ENCODE data around the gene GAN. TPM values are rescaled to one million over a fixed set of nuclear protein-coding genes. Genes with fewer than 3 reads are reported as not detected.
"Not testable (repeated sequence)": the region's sequence is repeated elsewhere in the genome, so short reads cannot be mapped to it uniquely, and the experiment has no call there.

GAN gene
- total RNA-seq, 1 donor: 6.2 TPM

DNA sequence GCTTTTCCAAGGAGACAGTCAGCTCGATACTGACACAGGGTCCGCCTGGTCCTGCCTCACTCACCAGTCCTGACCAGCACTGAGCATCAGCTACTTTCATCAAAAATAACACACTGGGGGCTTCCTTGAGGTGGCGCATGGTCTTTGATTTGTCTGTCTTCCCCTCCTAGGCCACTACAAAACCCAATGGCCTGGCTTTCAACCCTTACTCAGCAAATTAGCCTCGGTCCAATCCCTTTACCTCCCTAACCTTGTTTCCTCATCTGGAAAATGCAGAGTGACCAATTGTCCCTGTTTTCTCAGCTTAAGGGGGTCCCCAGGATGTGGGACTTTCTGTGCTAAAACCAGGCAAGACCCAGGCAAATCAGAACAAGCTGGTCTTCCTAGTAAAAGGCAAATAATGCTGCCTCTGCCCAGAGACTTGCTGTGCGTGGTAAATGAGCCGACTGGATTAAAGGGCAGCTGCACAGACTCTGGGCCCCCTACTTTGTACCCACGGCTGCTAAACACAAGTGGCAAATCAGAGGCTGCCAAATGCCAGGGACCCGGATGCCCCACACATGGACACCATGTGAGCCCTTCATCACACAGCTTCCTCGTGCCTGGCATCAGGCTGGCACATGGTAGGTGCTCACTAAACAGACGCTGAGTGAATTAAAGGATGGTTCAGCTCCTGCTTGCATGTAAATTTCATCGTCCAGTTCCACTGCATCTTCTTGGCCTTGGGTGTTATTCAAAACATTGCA is 98.7 kb downstream of the GAN start:
- TF ChIP-seq, protein P1, sequence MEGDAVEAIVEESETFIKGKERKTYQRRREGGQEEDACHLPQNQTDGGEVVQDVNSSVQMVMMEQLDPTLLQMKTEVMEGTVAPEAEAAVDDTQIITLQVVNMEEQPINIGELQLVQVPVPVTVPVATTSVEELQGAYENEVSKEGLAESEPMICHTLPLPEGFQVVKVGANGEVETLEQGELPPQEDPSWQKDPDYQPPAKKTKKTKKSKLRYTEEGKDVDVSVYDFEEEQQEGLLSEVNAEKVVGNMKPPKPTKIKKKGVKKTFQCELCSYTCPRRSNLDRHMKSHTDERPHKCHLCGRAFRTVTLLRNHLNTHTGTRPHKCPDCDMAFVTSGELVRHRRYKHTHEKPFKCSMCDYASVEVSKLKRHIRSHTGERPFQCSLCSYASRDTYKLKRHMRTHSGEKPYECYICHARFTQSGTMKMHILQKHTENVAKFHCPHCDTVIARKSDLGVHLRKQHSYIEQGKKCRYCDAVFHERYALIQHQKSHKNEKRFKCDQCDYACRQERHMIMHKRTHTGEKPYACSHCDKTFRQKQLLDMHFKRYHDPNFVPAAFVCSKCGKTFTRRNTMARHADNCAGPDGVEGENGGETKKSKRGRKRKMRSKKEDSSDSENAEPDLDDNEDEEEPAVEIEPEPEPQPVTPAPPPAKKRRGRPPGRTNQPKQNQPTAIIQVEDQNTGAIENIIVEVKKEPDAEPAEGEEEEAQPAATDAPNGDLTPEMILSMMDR (IDR thresholded peaks at IDR 0.05; ENCODE audit: insufficient read depth, low read length): no peak
- H3K4me3 ChIP-seq (ENCODE audit: low read depth, low read length): no peak overlapping the region
- no peak for DNase-seq (ENCODE audit: low read depth)

DNA sequence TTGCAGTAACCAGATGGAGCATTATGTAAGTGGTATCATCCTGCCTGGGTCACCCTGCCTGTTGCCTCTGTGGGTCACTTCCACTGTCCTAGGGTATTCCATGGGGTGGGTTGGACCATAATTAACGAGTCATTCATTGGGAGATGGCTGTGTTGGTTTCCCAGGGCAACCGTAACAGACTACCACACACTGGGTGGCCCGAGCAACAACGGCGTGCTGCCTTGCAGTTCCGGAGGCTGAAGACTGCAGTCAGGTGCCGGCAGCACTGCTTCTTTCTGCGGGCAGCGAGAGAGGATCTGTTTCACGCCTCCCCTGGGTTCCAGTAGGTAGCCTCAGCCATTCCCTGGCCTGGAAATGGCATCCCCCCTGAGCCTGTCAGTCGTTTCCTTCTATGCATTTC is 101.0 kb downstream of the GAN start:
- TF ChIP-seq, protein P1 (IDR thresholded peaks at IDR 0.05; ENCODE audit: insufficient read depth, low read length): no peak
- no peak for DNase-seq (ENCODE audit: low read depth)
- no peak overlapping the region for H3K4me3 ChIP-seq (ENCODE audit: low read depth, low read length)

DNA sequence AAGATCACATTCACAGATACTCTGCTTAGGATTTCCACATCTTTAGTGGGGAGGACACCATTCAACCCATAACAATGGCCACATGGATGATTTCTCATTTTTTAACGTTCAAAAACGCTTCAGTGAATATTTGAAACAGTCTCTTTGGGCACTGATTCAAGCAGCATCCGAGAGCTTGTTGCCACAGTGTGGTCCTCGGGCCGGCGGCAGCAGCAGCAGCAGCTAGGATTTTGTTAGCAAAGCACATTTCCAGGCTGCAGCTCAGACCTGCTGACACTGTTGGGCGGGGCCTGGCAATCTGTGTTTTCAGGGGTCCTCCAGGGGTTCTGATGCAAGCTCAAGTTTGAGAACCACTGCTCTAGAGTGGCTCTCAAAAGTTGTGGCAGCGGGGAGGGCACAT is 102.0 kb downstream of the GAN start:
- TF ChIP-seq, protein P1 (IDR thresholded peaks at IDR 0.05; ENCODE audit: insufficient read depth, low read length): no peak

DNA sequence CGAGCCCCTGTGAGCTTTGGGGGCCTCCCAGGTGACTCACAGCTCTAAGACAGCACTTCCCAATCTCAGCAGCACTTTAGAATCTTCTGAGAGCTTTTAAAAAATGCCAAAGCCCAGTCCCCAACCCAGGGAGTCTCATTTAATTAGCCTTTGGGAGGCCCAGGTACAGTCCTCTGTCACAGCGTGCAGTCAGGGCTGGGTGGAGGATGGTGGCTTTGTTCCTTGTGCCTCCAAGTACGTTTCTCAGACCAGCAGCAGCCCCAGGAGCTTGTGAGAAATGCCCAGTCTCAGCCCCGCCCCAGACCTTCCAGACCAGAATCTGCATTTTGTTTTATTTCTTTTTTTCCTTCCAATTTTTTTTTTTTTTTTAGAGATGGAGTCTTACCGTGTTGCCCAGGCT is 102.4 kb downstream of the GAN start:
- DNase-seq (ENCODE audit: low read depth): no peak
- H3K4me3 ChIP-seq (ENCODE audit: low read depth, low read length): no peak overlapping the region
- TF ChIP-seq, protein P1 (IDR thresholded peaks at IDR 0.05; ENCODE audit: insufficient read depth, low read length): no peak

More for the DNA sequence above, 102.0 kb downstream of the GAN start:
- no peak overlapping the region for H3K4me3 ChIP-seq (ENCODE audit: low read depth, low read length)
- DNase-seq (ENCODE audit: low read depth): no peak

DNA sequence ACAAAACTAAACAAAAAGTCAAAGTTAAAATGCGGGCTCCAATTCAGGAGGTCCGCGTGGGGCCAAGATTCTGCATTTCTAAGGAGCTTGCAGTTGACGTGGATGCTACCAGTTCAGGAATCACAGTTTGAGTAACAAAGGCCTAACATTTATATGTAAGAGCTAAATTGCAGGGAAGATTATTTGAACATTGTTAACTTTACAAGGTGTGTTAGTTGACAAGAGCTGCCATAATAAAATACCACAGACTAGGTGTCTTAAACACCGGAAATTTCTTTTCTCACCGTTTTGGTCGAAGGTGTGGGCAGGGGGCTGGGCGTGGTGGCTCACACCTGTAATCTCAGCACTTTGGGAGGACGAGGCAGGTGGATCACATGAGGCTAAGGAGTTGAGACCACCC is 105.0 kb downstream of the GAN start:
- no peak overlapping the region for H3K4me3 ChIP-seq (ENCODE audit: low read depth, low read length)
- no peak for DNase-seq (ENCODE audit: low read depth)
- TF ChIP-seq, protein P1 (IDR thresholded peaks at IDR 0.05; ENCODE audit: insufficient read depth, low read length): no peak

DNA sequence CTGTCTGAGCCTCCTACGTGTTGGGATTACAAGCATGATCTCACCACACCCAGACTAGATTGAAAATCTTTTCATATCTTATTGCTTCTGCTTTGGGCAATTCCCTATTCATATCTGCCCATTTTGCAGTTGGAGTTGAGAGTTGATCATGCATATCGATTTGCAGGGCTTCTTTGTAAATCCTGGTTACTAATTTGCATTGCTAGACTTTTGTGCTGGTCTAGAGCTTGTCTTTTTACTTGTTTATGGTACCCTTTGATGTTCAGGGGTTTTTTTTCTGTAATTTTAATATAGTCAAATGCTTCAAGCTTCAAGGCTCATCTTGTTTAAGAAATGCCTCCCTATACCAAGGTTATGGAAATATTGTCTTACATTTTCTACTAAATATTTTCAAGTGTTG is 106.4 kb downstream of the GAN start:
- no peak overlapping the region for H3K4me3 ChIP-seq (ENCODE audit: low read depth, low read length)
- DNase-seq (ENCODE audit: low read depth): no peak
- TF ChIP-seq, protein P1 (IDR thresholded peaks at IDR 0.05; ENCODE audit: insufficient read depth, low read length): no peak

DNA sequence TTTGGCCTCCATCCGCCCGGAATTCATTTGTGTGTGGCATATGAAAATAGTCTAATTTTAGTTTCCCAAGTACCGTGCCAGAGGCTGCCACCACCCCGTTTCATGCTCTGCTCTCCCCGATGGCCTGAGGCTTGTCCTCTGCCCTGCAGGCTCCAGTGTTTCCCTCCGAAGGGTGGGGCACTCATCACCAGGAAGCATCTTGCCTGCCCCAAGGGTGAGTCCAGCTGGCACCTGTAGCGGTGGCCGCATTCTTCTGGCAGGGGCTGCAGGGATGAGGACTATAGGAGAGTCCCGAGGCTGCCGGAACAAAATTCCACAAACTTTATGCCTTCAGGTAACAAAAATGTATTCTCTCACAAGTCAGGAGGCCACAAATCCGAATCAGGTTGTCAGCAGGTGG is 106.8 kb downstream of the GAN start:
- TF ChIP-seq, protein P1 (IDR thresholded peaks at IDR 0.05; ENCODE audit: insufficient read depth, low read length): no peak
- no peak for DNase-seq (ENCODE audit: low read depth)
- H3K4me3 ChIP-seq (ENCODE audit: low read depth, low read length): no peak overlapping the region

DNA sequence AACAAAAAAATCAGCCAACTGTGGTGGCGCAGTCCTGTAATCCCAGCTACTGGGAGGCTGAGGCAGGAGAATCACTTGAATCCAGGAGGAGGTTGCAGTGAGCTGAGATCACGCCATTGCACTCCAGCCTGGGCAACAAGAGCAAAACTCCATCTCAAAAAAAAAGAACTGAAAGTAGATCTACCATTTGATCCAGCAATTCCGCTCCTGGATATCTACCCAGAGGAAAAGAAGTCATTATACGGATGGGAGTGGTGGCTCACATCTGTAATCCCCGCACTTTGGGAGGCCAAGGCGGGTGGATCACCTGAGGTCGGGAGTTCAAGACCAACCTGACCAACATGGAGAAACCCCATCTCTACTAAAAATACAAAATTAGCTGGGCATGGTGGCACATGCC is 107.4 kb downstream of the GAN start:
- H3K4me3 ChIP-seq (ENCODE audit: low read depth, low read length); DNase-seq (ENCODE audit: low read depth): not testable (repeated sequence)

Data from fibroblast of the aortic adventitia (primary cell).